Natural killer cell treated with Interleukin-12 subunit alpha and Interleukin-12 subunit beta and Interleukin-15 and Interleukin-18, amount 100 ng/mL, for 72 hours (primary cell): ENCODE results near the gene CHMP4A. TPM values are rescaled to one million over a fixed set of nuclear protein-coding genes. Genes with fewer than 3 reads are reported as not detected.
A peak's percentile ranks its signal among the peaks of the same experiment; 100 is the strongest.

Experiments
- ATAC-seq, 2 donors: fragments of 150-1000 bp; cut with Tn5 transposase in 1 of 2; sonication (Bioruptor Pico), chemical (Tn5 transposase) in 1 of 2; 2 replicates each; pipeline ENCODE4 v1.10.0; 2021
- DNase-seq: peaks from one replicate; pipeline ENCODE4 v3.0.0; 2022; ENCODE audit warnings: low spot score
- H3K27ac Mint-ChIP-seq, 2 donors: 1 replicate in 1 of 2; 2 replicates in 1 of 2; pipeline ENCODE4 v1.8.0; 2022; ENCODE audit warnings: mixed read lengths in 2 of 2, mild to moderate bottlenecking in 1 of 2, moderate library complexity in 1 of 2
- H3K27me3 Mint-ChIP-seq, 2 donors: 1 replicate in 1 of 2; 2 replicates in 1 of 2; pipeline ENCODE4 v1.8.0; 2022; ENCODE audit warnings: mixed read lengths in 2 of 2
- H3K36me3 Mint-ChIP-seq: one replicate; pipeline ENCODE4 v1.8.0; 2022; ENCODE audit warnings: mixed read lengths
- H3K4me1 Mint-ChIP-seq, 2 donors: 1 replicate in 1 of 2; 2 replicates in 1 of 2; pipeline ENCODE4 v1.8.0; 2022; ENCODE audit warnings: low read depth in 2 of 2, mixed read lengths in 2 of 2, mild to moderate bottlenecking in 1 of 2
- H3K4me3 Mint-ChIP-seq: one replicate; pipeline ENCODE4 v1.8.0; 2022; ENCODE audit warnings: mixed read lengths
- H3K9me3 Mint-ChIP-seq: 2 replicates; pipeline ENCODE4 v1.8.0; 2022; ENCODE audit warnings: mixed read lengths
- total RNA-seq, 2 donors: library from RNA; stranded (reverse); gene quantifications; one replicate each; pipeline ENCODE4 v1.2.3, GENCODE V29; 2022

CHMP4A gene
- total RNA-seq, 2 donors from 2014 or later = 66.2 to 95.0 TPM

DNA sequence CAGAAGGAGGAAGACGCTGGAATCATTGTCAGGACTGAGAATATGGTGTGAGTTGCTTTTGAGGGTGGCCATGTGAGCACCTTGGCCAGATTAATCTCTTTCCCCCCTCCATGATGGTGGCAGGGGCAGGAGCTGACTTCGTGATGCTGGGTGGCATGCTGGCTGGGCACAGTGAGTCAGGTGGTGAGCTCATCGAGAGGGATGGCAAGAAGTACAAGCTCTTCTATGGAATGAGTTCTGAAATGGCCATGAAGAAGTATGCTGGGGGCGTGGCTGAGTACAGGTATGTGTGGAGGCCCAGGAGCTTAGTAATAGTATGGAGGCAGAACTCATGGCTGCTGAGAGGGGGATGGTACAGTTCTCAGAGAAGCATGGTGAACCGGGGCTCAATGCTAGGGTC lies 24.8 kb upstream of the CHMP4A start:
- H3K9me3 Mint-ChIP-seq = no peaks in the 10 kb centered on the region
- peak overlapping the region; percentile 94 to 96 for H3K27ac Mint-ChIP-seq
- DNase-seq (no peak), ATAC-seq (no peak)
- H3K27me3 Mint-ChIP-seq = no peaks in the 10 kb centered on the region
- peaks cover 41% of the 10 kb centered on the region for H3K36me3 Mint-ChIP-seq
- H3K4me3 Mint-ChIP-seq = no peak overlapping the region
- H3K4me1 Mint-ChIP-seq = peaks cover 64 to 75% of the 10 kb centered on the region in 2 donors

DNA sequence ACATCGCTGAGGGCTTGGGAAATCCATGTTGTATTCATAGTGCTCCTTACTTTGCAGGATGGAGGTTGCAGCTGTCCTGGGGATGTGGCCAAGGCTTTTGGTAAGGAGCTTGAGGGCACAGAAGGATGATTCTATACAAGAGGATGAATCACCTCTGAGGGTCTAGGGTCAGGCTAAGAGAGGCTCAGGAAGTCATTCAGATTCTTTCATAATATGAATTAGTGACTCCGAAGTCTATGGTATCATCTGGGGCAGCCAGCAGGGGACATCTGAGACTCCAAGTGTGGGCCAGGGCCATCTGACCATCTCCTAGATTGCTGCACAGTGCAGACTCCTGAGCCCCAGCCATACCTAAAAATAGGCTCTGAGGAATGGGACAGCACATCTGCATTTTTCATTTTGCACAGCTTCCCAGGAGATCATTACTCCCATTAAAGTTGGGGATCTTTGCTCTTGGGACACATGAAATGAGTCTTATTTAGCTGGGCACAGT lies 24.2 kb upstream of the CHMP4A start:
- ATAC-seq = no peak
- Mint-ChIP-seq H3K36me3 (peaks cover 41% of the 10 kb centered on the region), H3K9me3 (no peaks in the 10 kb centered on the region), H3K4me1 (peaks cover 66 to 79% of the 10 kb centered on the region in 2 donors), H3K4me3 (no peak overlapping the region), H3K27ac (peak overlapping the region; percentile 94 to 96), H3K27me3 (no peaks in the 10 kb centered on the region)
- no peak for DNase-seq

DNA sequence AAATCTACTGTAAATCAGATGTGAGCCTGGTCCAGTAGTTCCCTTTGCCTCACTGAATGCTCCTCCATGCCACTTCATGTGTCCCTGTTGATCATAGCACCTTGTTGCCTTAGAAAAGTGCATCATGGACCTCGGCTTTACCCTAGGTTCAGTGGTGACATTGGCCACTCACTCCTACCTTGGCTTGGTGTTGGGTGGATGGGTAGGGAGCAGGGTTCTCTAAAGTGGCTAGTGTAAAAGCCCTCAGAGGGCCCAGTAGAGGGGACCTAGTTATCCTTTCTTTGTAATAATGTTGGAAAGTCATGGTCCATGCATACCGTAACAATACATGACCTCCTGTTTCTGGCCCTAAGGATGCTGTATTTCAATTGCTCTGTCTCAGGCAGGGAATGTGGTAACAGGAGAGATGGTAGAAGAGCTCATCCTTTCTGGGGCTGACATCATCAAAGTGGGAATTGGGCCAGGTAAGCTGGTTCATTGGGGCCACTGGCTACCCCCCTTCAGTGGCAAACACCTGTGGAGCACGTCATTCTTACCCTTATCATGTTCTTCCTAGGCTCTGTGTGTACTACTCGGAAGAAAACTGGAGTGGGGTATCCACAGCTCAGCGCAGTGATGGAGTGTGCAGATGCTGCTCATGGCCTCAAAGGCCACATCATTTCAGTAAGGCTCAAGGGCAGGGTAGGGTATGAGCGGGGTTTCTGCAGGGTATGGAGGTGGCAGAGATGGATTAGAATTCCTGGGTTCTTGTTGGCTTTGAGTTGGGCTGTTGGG lies 23.6 kb upstream of the CHMP4A start:
- Mint-ChIP-seq H3K27me3 (no peaks in the 10 kb centered on the region), H3K4me3 (no peak overlapping the region), H3K27ac (peak overlapping the region; percentile 94 to 96), H3K36me3 (peaks cover 41% of the 10 kb centered on the region), H3K4me1 (peaks cover 64 to 75% of the 10 kb centered on the region in 2 donors), H3K9me3 (no peaks in the 10 kb centered on the region)
- DNase-seq (no peak), ATAC-seq (no peak)

- Mint-ChIP-seq H3K9me3 (no peaks in the 10 kb centered on the region), H3K4me3 (peak overlapping the region; percentile 23), H3K36me3 (peaks cover 41% of the 10 kb centered on the region), H3K27me3 (no peaks in the 10 kb centered on the region), H3K4me1 (peaks cover 62 to 79% of the 10 kb centered on the region in 2 donors), H3K27ac (peak overlapping the region; percentile 29 to 31)
- ATAC-seq (no peak), DNase-seq (no peak)
These were observed 22.8 kb upstream of the CHMP4A start for GRCh38 chr14:24235804-24236688.

- H3K27ac Mint-ChIP-seq = peak overlapping the region; percentile 68 to 95
These were observed 21.1 kb upstream of the CHMP4A start for GRCh38 chr14:24234095-24235005.

GRCh38 chr14:24233538-24233866 lies 20.2 kb upstream of the CHMP4A start:
- Mint-ChIP-seq H3K9me3 (no peaks in the 10 kb centered on the region), H3K27me3 (no peaks in the 10 kb centered on the region), H3K27ac (peak overlapping the region; percentile 68 to 95), H3K4me1 (peaks cover 44 to 56% of the 10 kb centered on the region in 2 donors), H3K36me3 (peaks cover 28% of the 10 kb centered on the region), H3K4me3 (peak overlapping the region; percentile 91)
- no peak for DNase-seq
- no peak for ATAC-seq

More at GRCh38 chr14:24234095-24235005, 21.1 kb upstream of the CHMP4A start:
- Mint-ChIP-seq H3K4me1 (peaks cover 47 to 64% of the 10 kb centered on the region in 2 donors), H3K4me3 (peak overlapping the region; percentile 91), H3K27me3 (no peaks in the 10 kb centered on the region), H3K9me3 (no peaks in the 10 kb centered on the region), H3K36me3 (peaks cover 36% of the 10 kb centered on the region)
- ATAC-seq = no peak
- no peak for DNase-seq

GRCh38 chr14:24232645-24233537 lies 19.6 kb upstream of the CHMP4A start, which contains the start of gene GMPR2:
Gene GMPR2 (plus strand): TSS chr14:24232929. CDS start chr14:24233254, 325 bp downstream.
- ATAC-seq = peak; percentile 69 to 77
- H3K27me3 Mint-ChIP-seq = no peaks in the 10 kb centered on the region
- H3K4me1 Mint-ChIP-seq = peaks cover 39 to 53% of the 10 kb centered on the region in 2 donors
- DNase-seq = no peak
- peak within 1 kb of the TSS; percentile 91 for H3K4me3 Mint-ChIP-seq
- H3K36me3 Mint-ChIP-seq = peaks cover 25% of the 10 kb centered on the region
- no peaks in the 10 kb centered on the region for H3K9me3 Mint-ChIP-seq
- H3K27ac Mint-ChIP-seq = peak within 1 kb of the TSS; percentile 68 to 95

- H3K36me3 Mint-ChIP-seq = peaks cover 23% of the 10 kb centered on the region
These were observed 18.9 kb upstream of the CHMP4A start, which contains the start of gene NEDD8 for GRCh38 chr14:24232121-24232644. Gene NEDD8 (minus strand): TSS chr14:24232367. CDS start chr14:24232267, 100 bp downstream.

GRCh38 chr14:24231263-24232120 lies 18.2 kb upstream of the CHMP4A start:
- peaks cover 34 to 49% of the 10 kb centered on the region in 2 donors for H3K4me1 Mint-ChIP-seq
- DNase-seq = no peak
- peaks cover 20% of the 10 kb centered on the region for H3K36me3 Mint-ChIP-seq
- peak overlapping the region; percentile 68 to 95 for H3K27ac Mint-ChIP-seq
- no peaks in the 10 kb centered on the region for H3K9me3 Mint-ChIP-seq
- H3K27me3 Mint-ChIP-seq = no peaks in the 10 kb centered on the region
- peak overlapping the region; percentile 91 for H3K4me3 Mint-ChIP-seq
- ATAC-seq = peak in 1 of 2 donors; percentile 37

More at GRCh38 chr14:24232121-24232644, 18.9 kb upstream of the CHMP4A start, which contains the start of gene NEDD8:
- DNase-seq = peak; percentile 94
- Mint-ChIP-seq H3K4me1 (peaks cover 37 to 50% of the 10 kb centered on the region in 2 donors), H3K9me3 (no peaks in the 10 kb centered on the region), H3K4me3 (peak within 1 kb of the TSS; percentile 91), H3K27me3 (no peaks in the 10 kb centered on the region), H3K27ac (peak within 1 kb of the TSS; percentile 68 to 95)
- peak; percentile 92 to 96 for ATAC-seq

GRCh38 chr14:24228902-24229301 lies 15.6 kb upstream of the CHMP4A start:
- Mint-ChIP-seq H3K27me3 (no peaks in the 10 kb centered on the region), H3K4me3 (no peak overlapping the region), H3K27ac (no peak overlapping the region), H3K4me1 (peaks cover 18 to 29% of the 10 kb centered on the region in 2 donors), H3K36me3 (peaks cover 12% of the 10 kb centered on the region), H3K9me3 (no peaks in the 10 kb centered on the region)
- ATAC-seq (no peak), DNase-seq (no peak)

- Mint-ChIP-seq H3K9me3 (no peaks in the 10 kb centered on the region), H3K4me3 (no peak overlapping the region), H3K27ac (no peak overlapping the region), H3K36me3 (peaks cover 12% of the 10 kb centered on the region), H3K27me3 (no peaks in the 10 kb centered on the region), H3K4me1 (peaks cover 10 to 16% of the 10 kb centered on the region in 2 donors)
- DNase-seq = no peak
- ATAC-seq = no peak
These were observed 13.2 kb upstream of the CHMP4A start for GRCh38 chr14:24226473-24226872.
